NCI-H69 (cell line): ENCODE data around the gene INHBE.
A peak's percentile ranks its signal among the peaks of the same experiment; 100 is the strongest.

Experiments used
- DNase-seq: peaks from one replicate; lab custom pipeline; 2025; lab: John Stamatoyannopoulos, UW

The INHBE gene

GRCh38 chr12:57460841-57461275, 5.8 kb downstream of the INHBE start:
- DNase-seq, result peak; percentile 48

- DNase-seq, result peak; percentile 82
Measured at GRCh38 chr12:57461276-57461916, 6.3 kb downstream of the INHBE start.

GRCh38 chr12:57461917-57462250, 6.8 kb downstream of the INHBE start:
- DNase-seq, result peak; percentile 61

GRCh38 chr12:57462251-57462911, 7.3 kb downstream of the INHBE start:
- DNase-seq, result peak; percentile 97

- DNase-seq, result no peak
Measured at GRCh38 chr12:57462912-57463253, 7.8 kb downstream of the INHBE start.

- no peak for DNase-seq
Measured at GRCh38 chr12:57464569-57464968, 9.5 kb downstream of the INHBE start.

GRCh38 chr12:57465030-57465746, 10.1 kb downstream of the INHBE start:
- DNase-seq, result no peak

GRCh38 chr12:57465747-57466505, 10.8 kb downstream of the INHBE start:
- no peak for DNase-seq

GRCh38 chr12:57467212-57467874, 12.2 kb downstream of the INHBE start:
- DNase-seq, result no peak

- DNase-seq, result no peak
Measured at GRCh38 chr12:57467915-57468314, 12.8 kb downstream of the INHBE start.

GRCh38 chr12:57469296-57470164, 14.4 kb downstream of the INHBE start:
- DNase-seq, result no peak

GRCh38 chr12:57470286-57470969, 15.3 kb downstream of the INHBE start:
- no peak for DNase-seq

- no peak for DNase-seq
Measured at GRCh38 chr12:57470970-57471656, 16.0 kb downstream of the INHBE start.

- no peak for DNase-seq
Measured at GRCh38 chr12:57471661-57472060, 16.6 kb downstream of the INHBE start.

GRCh38 chr12:57472391-57472790, 17.3 kb downstream of the INHBE start:
- no peak for DNase-seq

- DNase-seq, result no peak
Measured at GRCh38 chr12:57473392-57473791, 18.3 kb downstream of the INHBE start.

- DNase-seq, result no peak
Measured at GRCh38 chr12:57473886-57474285, 18.8 kb downstream of the INHBE start.

GRCh38 chr12:57474430-57474829, 19.3 kb downstream of the INHBE start:
- DNase-seq, result peak; percentile 32

- peak; percentile 70 for DNase-seq
Measured at GRCh38 chr12:57474862-57475261, 19.8 kb downstream of the INHBE start.
